HL-60 (cell line): Measurements from ENCODE around the gene MYH15.

Experiments
- TF ChIP-seq, protein P1 (sequence below): IDR thresholded peaks from 2 replicates; pipeline ENCODE4 v1.6.1; 2012; ENCODE audit warnings: low read depth; ENCODE audit not compliant: insufficient replicate concordance
- TF ChIP-seq, protein P2 (sequence below): IDR thresholded peaks from one replicate; pipeline ENCODE4 v1.5.1; 2011; ENCODE audit warnings: low read length, control low read depth, inconsistent platforms; ENCODE audit not compliant: insufficient read depth

GRCh38 chr3:108528459-108529252 lies 18.3 kb upstream of the MYH15 start:
- TF ChIP-seq, protein P1, sequence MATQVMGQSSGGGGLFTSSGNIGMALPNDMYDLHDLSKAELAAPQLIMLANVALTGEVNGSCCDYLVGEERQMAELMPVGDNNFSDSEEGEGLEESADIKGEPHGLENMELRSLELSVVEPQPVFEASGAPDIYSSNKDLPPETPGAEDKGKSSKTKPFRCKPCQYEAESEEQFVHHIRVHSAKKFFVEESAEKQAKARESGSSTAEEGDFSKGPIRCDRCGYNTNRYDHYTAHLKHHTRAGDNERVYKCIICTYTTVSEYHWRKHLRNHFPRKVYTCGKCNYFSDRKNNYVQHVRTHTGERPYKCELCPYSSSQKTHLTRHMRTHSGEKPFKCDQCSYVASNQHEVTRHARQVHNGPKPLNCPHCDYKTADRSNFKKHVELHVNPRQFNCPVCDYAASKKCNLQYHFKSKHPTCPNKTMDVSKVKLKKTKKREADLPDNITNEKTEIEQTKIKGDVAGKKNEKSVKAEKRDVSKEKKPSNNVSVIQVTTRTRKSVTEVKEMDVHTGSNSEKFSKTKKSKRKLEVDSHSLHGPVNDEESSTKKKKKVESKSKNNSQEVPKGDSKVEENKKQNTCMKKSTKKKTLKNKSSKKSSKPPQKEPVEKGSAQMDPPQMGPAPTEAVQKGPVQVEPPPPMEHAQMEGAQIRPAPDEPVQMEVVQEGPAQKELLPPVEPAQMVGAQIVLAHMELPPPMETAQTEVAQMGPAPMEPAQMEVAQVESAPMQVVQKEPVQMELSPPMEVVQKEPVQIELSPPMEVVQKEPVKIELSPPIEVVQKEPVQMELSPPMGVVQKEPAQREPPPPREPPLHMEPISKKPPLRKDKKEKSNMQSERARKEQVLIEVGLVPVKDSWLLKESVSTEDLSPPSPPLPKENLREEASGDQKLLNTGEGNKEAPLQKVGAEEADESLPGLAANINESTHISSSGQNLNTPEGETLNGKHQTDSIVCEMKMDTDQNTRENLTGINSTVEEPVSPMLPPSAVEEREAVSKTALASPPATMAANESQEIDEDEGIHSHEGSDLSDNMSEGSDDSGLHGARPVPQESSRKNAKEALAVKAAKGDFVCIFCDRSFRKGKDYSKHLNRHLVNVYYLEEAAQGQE, result peak; percentile 76
- TF ChIP-seq, protein P2, sequence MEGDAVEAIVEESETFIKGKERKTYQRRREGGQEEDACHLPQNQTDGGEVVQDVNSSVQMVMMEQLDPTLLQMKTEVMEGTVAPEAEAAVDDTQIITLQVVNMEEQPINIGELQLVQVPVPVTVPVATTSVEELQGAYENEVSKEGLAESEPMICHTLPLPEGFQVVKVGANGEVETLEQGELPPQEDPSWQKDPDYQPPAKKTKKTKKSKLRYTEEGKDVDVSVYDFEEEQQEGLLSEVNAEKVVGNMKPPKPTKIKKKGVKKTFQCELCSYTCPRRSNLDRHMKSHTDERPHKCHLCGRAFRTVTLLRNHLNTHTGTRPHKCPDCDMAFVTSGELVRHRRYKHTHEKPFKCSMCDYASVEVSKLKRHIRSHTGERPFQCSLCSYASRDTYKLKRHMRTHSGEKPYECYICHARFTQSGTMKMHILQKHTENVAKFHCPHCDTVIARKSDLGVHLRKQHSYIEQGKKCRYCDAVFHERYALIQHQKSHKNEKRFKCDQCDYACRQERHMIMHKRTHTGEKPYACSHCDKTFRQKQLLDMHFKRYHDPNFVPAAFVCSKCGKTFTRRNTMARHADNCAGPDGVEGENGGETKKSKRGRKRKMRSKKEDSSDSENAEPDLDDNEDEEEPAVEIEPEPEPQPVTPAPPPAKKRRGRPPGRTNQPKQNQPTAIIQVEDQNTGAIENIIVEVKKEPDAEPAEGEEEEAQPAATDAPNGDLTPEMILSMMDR, result no peak
